Putamen (tissue), 1 donor: Measurements from ENCODE around the gene PCBP4.

Experiments
- DNase-seq: peaks from one replicate; pipeline ENCODE4 v3.0.0-alpha.2; 2016; ENCODE audit warnings: low spot score

PCBP4 gene

GRCh38 chr3:51955175-51955892 lies 11.9 kb downstream of the PCBP4 start, which contains the start of gene GPR62:
TSS of gene GPR62 (plus strand) at chr3:51955381. CDS start at chr3:51955653, 272 bp downstream.
- peak; percentile 93 for DNase-seq

DNA sequence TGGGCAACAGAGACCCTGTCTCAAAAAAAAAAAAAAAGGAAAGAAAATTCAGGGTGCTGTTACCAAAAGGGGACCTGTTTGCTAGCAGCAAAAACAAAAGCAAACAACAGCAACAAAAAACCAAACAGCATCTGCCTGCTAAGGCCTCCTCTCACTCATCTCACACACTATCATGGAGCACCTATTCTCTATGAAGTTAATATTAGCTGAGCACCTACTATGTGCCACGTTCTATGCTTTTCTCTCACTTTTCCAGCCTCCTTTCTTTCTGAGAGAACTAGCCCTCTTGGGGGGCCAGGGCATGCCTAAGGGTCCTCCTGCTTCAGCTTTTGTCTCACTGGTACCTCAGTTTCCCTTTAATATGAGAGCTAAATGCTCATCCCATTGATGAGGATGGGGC lies 12.5 kb downstream of the PCBP4 start:
- no peak for DNase-seq

- no peak for DNase-seq
Observed at GRCh38 chr3:51954105-51954504, 13.1 kb downstream of the PCBP4 start.

GRCh38 chr3:51953445-51953844 lies 13.8 kb downstream of the PCBP4 start:
- DNase-seq, result no peak

- DNase-seq, result no peak
Observed at GRCh38 chr3:51950899-51951298, 16.4 kb downstream of the PCBP4 start.

DNA sequence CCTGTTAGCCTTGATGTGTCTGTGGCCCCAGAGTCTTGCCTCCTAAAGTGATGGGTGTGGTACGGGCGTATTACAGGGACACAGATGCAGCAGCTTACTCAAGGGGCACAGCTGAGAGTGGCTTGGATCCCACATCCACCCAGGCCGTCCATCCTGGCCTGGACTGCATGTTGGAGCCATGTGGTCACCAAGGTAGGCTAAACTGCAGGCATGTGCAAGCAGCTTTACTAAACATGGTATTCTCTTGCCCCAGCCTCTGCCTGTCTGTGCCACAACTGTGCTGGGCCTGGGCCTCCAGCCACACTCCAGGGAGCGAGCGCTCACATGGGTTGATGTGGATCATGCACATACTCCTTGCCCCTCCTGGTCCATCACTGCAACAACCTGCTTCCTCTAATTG lies 18.1 kb downstream of the PCBP4 start:
- no peak for DNase-seq

GRCh38 chr3:51948016-51948580 lies 19.2 kb downstream of the PCBP4 start:
- DNase-seq, result no peak

- DNase-seq, result no peak
Observed at GRCh38 chr3:51947215-51947900, 19.9 kb downstream of the PCBP4 start.

GRCh38 chr3:51946796-51947195 lies 20.5 kb downstream of the PCBP4 start:
- DNase-seq, result no peak

- DNase-seq, result no peak
Observed at GRCh38 chr3:51945926-51946705, 21.1 kb downstream of the PCBP4 start.

DNA sequence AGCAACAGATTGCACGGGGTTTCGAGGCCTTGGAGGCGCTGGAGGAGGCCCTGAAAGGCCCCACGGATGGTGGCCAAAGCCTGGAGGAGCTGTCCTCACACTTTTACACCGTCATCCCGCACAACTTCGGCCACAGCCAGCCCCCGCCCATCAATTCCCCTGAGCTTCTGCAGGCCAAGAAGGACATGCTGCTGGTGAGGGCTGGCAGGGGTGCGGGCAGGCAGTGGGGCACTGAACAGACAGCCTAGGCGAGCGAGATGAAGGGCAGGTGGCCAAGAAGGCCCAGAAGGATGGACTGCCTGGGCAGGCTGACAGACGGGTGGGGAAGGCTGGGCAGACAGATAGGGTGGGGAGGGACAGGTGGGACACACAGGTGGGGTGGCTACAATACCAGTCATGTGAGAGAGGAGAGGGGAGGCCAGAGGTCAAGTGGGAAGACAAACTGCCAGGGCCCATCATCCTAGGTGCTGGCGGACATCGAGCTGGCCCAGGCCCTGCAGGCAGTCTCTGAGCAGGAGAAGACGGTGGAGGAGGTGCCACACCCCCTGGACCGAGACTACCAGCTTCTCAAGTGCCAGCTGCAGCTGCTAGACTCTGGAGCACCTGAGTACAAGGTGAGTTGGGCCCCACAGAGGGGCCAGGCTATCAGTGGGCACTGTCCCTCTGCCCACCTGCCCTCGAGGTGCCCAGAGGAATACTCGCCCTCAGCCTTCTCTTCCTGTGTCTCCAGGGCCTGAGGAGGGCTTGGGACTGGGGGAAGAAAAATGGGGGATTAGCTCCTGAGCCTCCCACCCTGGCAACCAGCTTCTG lies 22.0 kb downstream of the PCBP4 start:
- DNase-seq, result no peak

- DNase-seq, result no peak
Observed at GRCh38 chr3:51944451-51945021, 22.7 kb downstream of the PCBP4 start.

- no peak for DNase-seq
Observed at GRCh38 chr3:51943451-51944391, 23.5 kb downstream of the PCBP4 start.

- DNase-seq, result no peak
Observed at GRCh38 chr3:51942603-51943450, 24.4 kb downstream of the PCBP4 start.

- peak; percentile 100 for DNase-seq
Observed at GRCh38 chr3:51941798-51942602, 25.3 kb downstream of the PCBP4 start, which contains the start of the genes PARP3 and RRP9. TSS of gene PARP3 (plus strand) at chr3:51942363. CDS start at chr3:51943356, 993 bp downstream. TSS of gene RRP9 (minus strand) at chr3:51941904. CDS start at chr3:51941867, 37 bp downstream.

DNA sequence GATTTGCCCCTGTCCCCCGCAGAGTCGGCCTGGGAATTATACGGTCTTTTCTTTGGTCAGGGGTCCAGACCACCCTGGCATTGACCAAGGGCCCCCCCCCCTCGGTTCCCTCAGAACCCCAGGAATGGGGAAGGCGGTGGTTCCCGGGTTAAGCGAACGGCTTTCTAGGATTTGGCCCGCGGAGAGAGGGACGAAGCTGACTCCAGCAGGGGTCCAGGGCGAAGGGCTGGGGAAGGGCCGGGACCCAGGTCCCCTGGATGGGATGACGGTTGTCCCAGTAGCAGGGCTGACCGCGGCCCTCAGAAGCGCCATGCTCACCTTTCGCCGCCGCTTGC lies 25.8 kb downstream of the PCBP4 start:
- DNase-seq, result no peak

- DNase-seq, result no peak
Observed at GRCh38 chr3:51940648-51941462, 26.4 kb downstream of the PCBP4 start.
